RWPE1 (cell line): Measurements from ENCODE around the gene LAMA3.
A peak's percentile ranks its signal among the peaks of the same experiment; 100 is the strongest.

Source experiments
- CTCF ChIA-PET: fragments of 350-600 bp; sonication (Branson Sonifier 250); formaldehyde crosslinking; extraction: SDS; loops from one replicate; lab custom pipeline; 2021; lab: Yijun Ruan, JAX
- POLR2A ChIA-PET: fragments of 400-600 bp; formaldehyde crosslinking; extraction: SDS; loops from one replicate; lab custom pipeline; 2020; ENCODE audit warnings: antibody characterized with exemption; ENCODE audit not compliant: low non-redundant PET; lab: Yijun Ruan, JAX
- DNase-seq: peaks from one replicate; pipeline ENCODE4 v3.0.0; 2012; ENCODE audit warnings: low spot score
- H3K27ac ChIP-seq: fragments of 450-650 bp; 2 replicates; pipeline ENCODE4 v1.5.1; 2017
- TF ChIP-seq, protein P1 (sequence below): fragments of 450-650 bp; conservative IDR thresholded peaks from 2 replicates; pipeline ENCODE4 v1.5.1; 2017; ENCODE audit warnings: low read depth, mild to moderate bottlenecking

LAMA3 gene

GRCh38 chr18:23885750-23886149 lies 196.5 kb downstream of the LAMA3 start:
- ChIA-PET CTCF (interaction anchor here (0.8 kb wide), 1 partner anchor 143 kb away, joined by 3 read pairs; no protein-coding TSS in a partner anchor), POLR2A (no interaction called here)
- TF ChIP-seq, protein P1, sequence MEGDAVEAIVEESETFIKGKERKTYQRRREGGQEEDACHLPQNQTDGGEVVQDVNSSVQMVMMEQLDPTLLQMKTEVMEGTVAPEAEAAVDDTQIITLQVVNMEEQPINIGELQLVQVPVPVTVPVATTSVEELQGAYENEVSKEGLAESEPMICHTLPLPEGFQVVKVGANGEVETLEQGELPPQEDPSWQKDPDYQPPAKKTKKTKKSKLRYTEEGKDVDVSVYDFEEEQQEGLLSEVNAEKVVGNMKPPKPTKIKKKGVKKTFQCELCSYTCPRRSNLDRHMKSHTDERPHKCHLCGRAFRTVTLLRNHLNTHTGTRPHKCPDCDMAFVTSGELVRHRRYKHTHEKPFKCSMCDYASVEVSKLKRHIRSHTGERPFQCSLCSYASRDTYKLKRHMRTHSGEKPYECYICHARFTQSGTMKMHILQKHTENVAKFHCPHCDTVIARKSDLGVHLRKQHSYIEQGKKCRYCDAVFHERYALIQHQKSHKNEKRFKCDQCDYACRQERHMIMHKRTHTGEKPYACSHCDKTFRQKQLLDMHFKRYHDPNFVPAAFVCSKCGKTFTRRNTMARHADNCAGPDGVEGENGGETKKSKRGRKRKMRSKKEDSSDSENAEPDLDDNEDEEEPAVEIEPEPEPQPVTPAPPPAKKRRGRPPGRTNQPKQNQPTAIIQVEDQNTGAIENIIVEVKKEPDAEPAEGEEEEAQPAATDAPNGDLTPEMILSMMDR, result no peak
- DNase-seq, result no peak
- no peak overlapping the region for H3K27ac ChIP-seq

DNA sequence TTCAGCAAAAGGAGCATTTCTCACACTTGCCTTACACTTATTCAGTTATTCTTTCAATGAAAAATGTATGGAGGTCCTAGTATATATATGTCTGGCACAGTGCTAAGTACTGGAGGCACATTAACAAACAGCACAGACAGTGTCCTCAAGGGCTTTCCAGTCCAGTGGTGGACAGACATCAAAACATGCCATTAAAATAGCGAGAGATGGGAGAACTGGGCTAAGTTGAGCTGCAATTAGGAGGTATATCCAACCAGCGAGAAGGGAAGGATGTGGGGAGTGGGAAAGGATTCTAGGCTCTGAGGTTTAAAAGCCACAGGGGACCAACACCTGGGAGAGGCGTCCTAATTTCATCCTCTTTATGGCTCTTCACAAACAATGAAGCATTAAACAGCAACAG lies 197.8 kb downstream of the LAMA3 start:
- ChIA-PET CTCF (no interaction called here), POLR2A (no interaction called here)
- no peak for DNase-seq
- TF ChIP-seq, protein P1, result no peak
- peak overlapping the region; percentile 70 for H3K27ac ChIP-seq

- CTCF ChIA-PET, result no interaction called here
- peak overlapping the region; percentile 70; the same call in 1 of the 2 replicates for H3K27ac ChIP-seq
- TF ChIP-seq, protein P1, result no peak
- POLR2A ChIA-PET, result no interaction called here
- no peak for DNase-seq
Observed at GRCh38 chr18:23887493-23887892, 198.2 kb downstream of the LAMA3 start.

DNA sequence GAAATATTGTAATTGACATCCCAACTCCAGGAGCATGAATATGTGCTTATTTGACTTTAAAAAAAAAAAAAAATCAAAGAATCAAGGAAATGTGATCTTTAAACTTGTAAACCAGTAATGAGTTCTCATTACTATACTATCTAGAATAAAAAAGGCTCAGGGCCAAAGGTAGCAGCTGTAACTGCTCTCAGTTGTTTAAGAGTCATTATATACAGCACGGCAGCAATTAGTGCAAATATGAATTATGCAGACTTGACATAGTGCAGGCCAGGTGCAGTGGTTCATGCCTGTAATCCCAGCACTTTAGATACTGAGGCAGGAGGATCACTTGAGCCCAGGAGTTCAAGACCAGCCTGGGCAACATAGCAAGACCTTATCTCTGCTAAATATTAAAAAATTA lies 199.6 kb downstream of the LAMA3 start:
- CTCF ChIA-PET, result no interaction called here
- H3K27ac ChIP-seq, result no peak overlapping the region
- DNase-seq, result no peak
- TF ChIP-seq, protein P1, result no peak
- POLR2A ChIA-PET, result no interaction called here

GRCh38 chr18:23889907-23890306 lies 200.7 kb downstream of the LAMA3 start:
- peak overlapping the region; percentile 58 for H3K27ac ChIP-seq
- TF ChIP-seq, protein P1, result no peak
- ChIA-PET POLR2A (no interaction called here), CTCF (no interaction called here)
- DNase-seq, result no peak

DNA sequence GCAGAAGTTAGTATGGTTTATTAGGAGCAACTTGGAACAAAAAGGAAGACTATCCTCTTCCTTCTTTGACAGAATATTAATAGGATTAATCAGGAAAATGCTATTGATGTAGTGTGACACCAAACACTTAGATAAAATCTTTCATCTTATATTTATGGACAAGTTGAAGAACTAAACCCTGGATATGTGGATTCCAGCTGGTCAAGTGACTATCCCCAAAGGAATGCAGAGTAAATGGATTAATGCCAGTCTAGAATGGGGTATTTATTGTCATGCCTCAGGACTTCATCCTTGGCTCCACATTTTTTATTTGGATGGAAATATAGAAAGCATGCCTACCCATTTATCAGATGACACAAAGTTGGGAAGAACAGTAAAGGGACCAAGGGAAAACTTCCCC lies 201.3 kb downstream of the LAMA3 start:
- TF ChIP-seq, protein P1, result no peak
- CTCF ChIA-PET, result no interaction called here
- no peak for DNase-seq

More for the DNA sequence above, 201.3 kb downstream of the LAMA3 start:
- POLR2A ChIA-PET, result no interaction called here
- H3K27ac ChIP-seq, result no peak overlapping the region
